CD4-positive, CD25-positive, alpha-beta regulatory T cell (primary cell): ENCODE results near the gene BMP7. TPM values are rescaled to one million over a fixed set of nuclear protein-coding genes. Genes with fewer than 3 reads are reported as not detected.
"Not testable (repeated sequence)": the region's sequence is repeated elsewhere in the genome, so short reads cannot be mapped to it uniquely, and the experiment has no call there.

Source experiments
- ATAC-seq, 2 donors: fragments of 150-1000 bp; cut with Tn5 transposase; one replicate each; pipeline ENCODE4 v1.10.0; 2021; ENCODE audit warnings: low read depth in 2 of 2, moderate number of reproducible peaks in 2 of 2, moderate library complexity in 1 of 2
- DNase-seq, 3 donors: peaks; one replicate each; pipeline versions ENCODE4 v3.0.0 to v3.0.0-alpha.2; 2012 to 2022; ENCODE audit warnings: mixed read lengths in 1 of 3
- H3K27ac ChIP-seq: one replicate; pipeline ENCODE4 v1.7.0; 2013; ENCODE audit warnings: mild to moderate bottlenecking, low read length; ENCODE audit not compliant: insufficient read depth, poor library complexity, severe bottlenecking
- H3K27me3 ChIP-seq: one replicate; pipeline ENCODE4 v1.7.0; 2013; ENCODE audit warnings: low read length; ENCODE audit not compliant: control insufficient read depth, insufficient read depth
- H3K36me3 ChIP-seq: one replicate; pipeline ENCODE4 v1.7.0; 2013; ENCODE audit warnings: mild to moderate bottlenecking, low read length, moderate library complexity; ENCODE audit not compliant: control insufficient read depth, insufficient read depth
- H3K4me1 ChIP-seq: 2 replicates; pipeline ENCODE4 v1.7.0; 2013; ENCODE audit warnings: mild to moderate bottlenecking, low read length; ENCODE audit not compliant: insufficient read depth, control insufficient read depth, poor library complexity, severe bottlenecking
- H3K4me3 ChIP-seq: one replicate; pipeline ENCODE4 v1.7.0; 2013; ENCODE audit warnings: low read depth, mild to moderate bottlenecking, low read length, moderate library complexity
- H3K9me3 ChIP-seq, 2 experiments: 1 replicate in 1 of 2; 2 replicates in 1 of 2; pipeline ENCODE4 v1.7.0; 2013; ENCODE audit warnings: low read length in 2 of 2, mild to moderate bottlenecking in 1 of 2, moderate library complexity in 1 of 2; ENCODE audit not compliant: control insufficient read depth in 2 of 2
- H3K27ac Mint-ChIP-seq, 3 donors: one replicate each; pipeline ENCODE4 v1.8.0; 2020 to 2022; ENCODE audit warnings: mild to moderate bottlenecking in 3 of 3, mixed read lengths in 3 of 3, moderate library complexity in 2 of 3
- H3K27me3 Mint-ChIP-seq: one replicate; pipeline ENCODE4 v1.8.0; 2022; ENCODE audit warnings: mild to moderate bottlenecking, mixed read lengths
- H3K36me3 Mint-ChIP-seq: one replicate; pipeline ENCODE4 v1.8.0; 2020; ENCODE audit warnings: mixed read lengths
- H3K4me1 Mint-ChIP-seq, 4 donors: one replicate each; pipeline ENCODE4 v1.8.0; 2020 to 2022; ENCODE audit warnings: mixed read lengths in 4 of 4, mild to moderate bottlenecking in 1 of 4
- H3K4me3 Mint-ChIP-seq, 4 donors: one replicate each; pipeline ENCODE4 v1.8.0; 2020 to 2022; ENCODE audit warnings: mild to moderate bottlenecking in 4 of 4, mixed read lengths in 4 of 4, moderate library complexity in 3 of 4
- H3K9me3 Mint-ChIP-seq, 7 donors: one replicate each; pipeline ENCODE4 v1.8.0; 2020 to 2022; ENCODE audit warnings: mixed read lengths in 7 of 7, mild to moderate bottlenecking in 3 of 7, moderate library complexity in 2 of 7
- polyA plus RNA-seq, 4 donors: library from polyadenylated mRNA; unstranded; fragments of 300-500 nt; fragmentation: Illumina TruSeq; gene quantifications; one replicate each; pipeline ENCODE4 v1.2.3, GENCODE V29; 2021
- total RNA-seq: library from RNA; stranded (reverse); gene quantifications from one replicate; pipeline ENCODE4 v1.2.3, GENCODE V29; 2022

The BMP7 gene
- total and polyA plus RNA-seq, 5 donors from 2014 or later = not detected

DNA sequence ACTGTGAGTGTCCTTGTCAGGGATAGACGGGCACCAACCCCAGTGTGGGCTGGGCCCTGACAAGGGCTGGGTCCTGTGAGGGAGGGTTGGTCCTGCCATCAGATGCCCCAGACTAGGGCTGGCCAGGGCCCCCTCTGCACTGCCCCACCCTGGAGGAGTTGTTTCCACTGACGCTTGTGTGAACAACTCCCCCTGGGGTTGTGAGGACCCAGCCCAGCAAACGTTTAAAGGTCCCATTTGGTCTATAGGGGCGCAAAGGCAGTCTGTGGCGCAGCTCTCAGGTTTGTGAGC, 104.1 kb downstream of the BMP7 start:
- Mint-ChIP-seq H3K36me3 (no peaks in the 10 kb centered on the region), H3K27ac (no peak overlapping the region), H3K4me3 (no peak overlapping the region), H3K9me3 (peaks cover 0 to 3% (median 0%) of the 10 kb centered on the region in 7 donors), H3K4me1 (no peaks in the 10 kb centered on the region), H3K27me3 (peaks cover 9% of the 10 kb centered on the region)
- no peaks in the 10 kb centered on the region for H3K4me1 ChIP-seq
- no peaks in the 10 kb centered on the region for H3K27me3 ChIP-seq
- no peaks in the 10 kb centered on the region for H3K36me3 ChIP-seq
- no peaks in the 10 kb centered on the region for H3K9me3 ChIP-seq
- no peak overlapping the region for H3K4me3 ChIP-seq
- H3K27ac ChIP-seq = no peak overlapping the region
- no peak for ATAC-seq
- DNase-seq = no peak

DNA sequence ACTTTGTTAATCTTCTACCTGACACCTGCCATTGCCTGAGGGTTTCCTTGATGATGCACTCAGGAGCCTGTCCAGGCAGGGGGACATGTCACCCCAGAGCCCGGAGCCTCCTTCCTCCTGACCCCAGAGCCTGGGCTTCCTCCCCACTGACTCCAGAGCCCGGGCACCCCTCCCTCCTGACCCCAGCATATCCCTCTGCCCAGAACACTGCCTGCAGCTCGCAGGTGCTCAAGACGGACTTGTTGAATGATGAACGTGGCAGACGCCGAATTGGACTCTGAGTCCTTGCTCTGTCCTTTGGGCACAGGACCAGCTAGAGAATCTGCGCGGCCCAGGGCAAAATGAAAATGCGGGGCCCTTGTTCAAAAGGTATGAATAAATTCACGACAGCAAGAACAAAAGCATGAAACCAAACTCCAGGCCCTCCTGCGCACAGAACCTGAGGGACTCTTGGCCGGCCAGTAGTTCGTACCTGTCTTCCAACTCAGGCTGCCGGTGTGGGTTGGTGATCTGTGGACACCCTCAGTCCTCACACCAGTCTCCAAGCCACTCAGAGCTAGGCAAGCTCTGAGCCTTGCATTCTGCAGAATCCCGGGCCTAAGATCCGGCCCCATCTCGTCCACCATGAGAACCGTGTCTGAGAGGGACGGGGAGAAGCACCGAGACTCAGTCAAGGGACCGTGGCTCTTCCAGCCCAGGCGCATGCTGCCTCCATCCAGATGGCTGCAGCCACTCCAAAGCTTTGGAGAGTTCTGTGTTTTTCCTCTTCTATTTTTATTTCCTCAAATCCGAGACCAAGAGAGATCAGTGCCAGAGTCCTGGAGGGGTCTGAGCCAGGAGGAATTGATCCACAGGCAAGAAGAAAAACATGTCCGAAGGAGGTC, 104.7 kb downstream of the BMP7 start:
- ATAC-seq = no peak
- Mint-ChIP-seq H3K36me3 (no peaks in the 10 kb centered on the region), H3K9me3 (peaks cover 0 to 3% (median 0%) of the 10 kb centered on the region in 7 donors), H3K27me3 (peaks cover 9% of the 10 kb centered on the region), H3K27ac (no peak overlapping the region), H3K4me1 (no peaks in the 10 kb centered on the region), H3K4me3 (no peak overlapping the region)
- H3K4me1 ChIP-seq = no peaks in the 10 kb centered on the region
- H3K9me3 ChIP-seq = no peaks in the 10 kb centered on the region
- no peaks in the 10 kb centered on the region for H3K27me3 ChIP-seq
- no peak overlapping the region for H3K27ac ChIP-seq
- no peak for DNase-seq
- H3K4me3 ChIP-seq = no peak overlapping the region
- H3K36me3 ChIP-seq = no peaks in the 10 kb centered on the region

DNA sequence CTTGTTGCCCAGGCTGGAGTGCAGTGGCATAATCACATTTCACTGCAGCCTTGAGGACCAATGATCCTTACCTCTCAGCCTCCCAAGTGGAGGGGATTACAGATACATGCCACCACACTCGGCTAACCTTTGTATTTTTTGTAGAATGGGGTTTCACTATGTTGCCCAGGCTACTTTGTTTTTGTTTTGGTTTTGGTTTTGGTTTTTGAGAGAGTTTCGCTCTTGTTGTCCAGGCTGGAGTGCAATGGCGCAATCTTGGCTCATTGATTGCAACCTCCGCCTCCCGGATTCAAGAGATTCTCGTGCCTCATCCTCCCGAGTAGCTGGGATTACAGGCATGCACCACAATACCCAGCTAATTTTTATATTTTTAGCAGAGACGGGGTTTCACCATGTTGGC, 105.5 kb downstream of the BMP7 start:
- Histone ChIP-seq H3K36me3 (no peaks in the 10 kb centered on the region), H3K27ac (no peak overlapping the region), H3K27me3 (no peaks in the 10 kb centered on the region), H3K4me3 (no peak overlapping the region), H3K9me3 (no peaks in the 10 kb centered on the region), H3K4me1 (no peaks in the 10 kb centered on the region)
- Mint-ChIP-seq H3K9me3 (peaks cover 0 to 3% (median 0%) of the 10 kb centered on the region in 7 donors), H3K27ac (no peak overlapping the region), H3K27me3 (peaks cover 9% of the 10 kb centered on the region), H3K36me3 (no peaks in the 10 kb centered on the region), H3K4me1 (no peaks in the 10 kb centered on the region), H3K4me3 (no peak overlapping the region)
- no peak for ATAC-seq
- DNase-seq = no peak

DNA sequence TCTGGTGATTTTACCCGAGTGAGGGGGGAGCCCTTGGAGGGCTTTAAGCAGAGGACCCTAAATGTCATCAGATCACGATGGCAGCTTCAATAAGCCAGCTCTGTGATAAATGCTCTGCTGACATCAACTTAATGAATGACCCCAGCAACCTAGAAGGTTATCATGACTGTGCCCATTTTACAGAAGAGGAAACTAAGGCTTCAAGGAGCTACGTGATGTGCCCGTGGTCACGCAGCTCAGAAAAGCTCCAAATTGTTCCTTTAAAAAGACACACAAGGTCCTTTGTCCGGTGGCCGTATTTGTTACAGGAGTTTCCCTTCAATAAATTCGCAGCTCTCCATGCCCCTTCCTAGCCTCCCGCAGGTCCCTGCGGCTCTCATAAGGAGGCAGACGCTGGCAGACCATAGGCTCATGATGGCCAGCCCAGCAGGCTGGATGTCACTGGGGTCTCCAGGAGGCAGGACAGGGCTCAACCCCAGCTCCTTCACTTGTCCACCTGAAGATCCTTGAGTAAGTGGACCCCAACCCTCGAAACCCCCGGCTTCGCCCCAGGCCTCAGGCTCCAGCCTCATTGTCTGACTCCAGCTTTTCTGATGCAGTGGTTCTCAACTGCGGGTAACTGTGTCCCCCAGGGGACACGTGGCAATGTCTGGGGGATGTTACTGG, 106.4 kb downstream of the BMP7 start:
- Mint-ChIP-seq H3K27me3 (peaks cover 9% of the 10 kb centered on the region), H3K9me3 (peaks cover 0 to 4% (median 0%) of the 10 kb centered on the region in 7 donors), H3K4me3 (no peak overlapping the region), H3K36me3 (no peaks in the 10 kb centered on the region), H3K4me1 (no peaks in the 10 kb centered on the region), H3K27ac (no peak overlapping the region)
- H3K36me3 ChIP-seq = no peaks in the 10 kb centered on the region
- DNase-seq = no peak
- no peak for ATAC-seq
- no peaks in the 10 kb centered on the region for H3K27me3 ChIP-seq
- no peak overlapping the region for H3K27ac ChIP-seq
- no peak overlapping the region for H3K4me3 ChIP-seq
- no peaks in the 10 kb centered on the region for H3K4me1 ChIP-seq
- H3K9me3 ChIP-seq = no peaks in the 10 kb centered on the region

DNA sequence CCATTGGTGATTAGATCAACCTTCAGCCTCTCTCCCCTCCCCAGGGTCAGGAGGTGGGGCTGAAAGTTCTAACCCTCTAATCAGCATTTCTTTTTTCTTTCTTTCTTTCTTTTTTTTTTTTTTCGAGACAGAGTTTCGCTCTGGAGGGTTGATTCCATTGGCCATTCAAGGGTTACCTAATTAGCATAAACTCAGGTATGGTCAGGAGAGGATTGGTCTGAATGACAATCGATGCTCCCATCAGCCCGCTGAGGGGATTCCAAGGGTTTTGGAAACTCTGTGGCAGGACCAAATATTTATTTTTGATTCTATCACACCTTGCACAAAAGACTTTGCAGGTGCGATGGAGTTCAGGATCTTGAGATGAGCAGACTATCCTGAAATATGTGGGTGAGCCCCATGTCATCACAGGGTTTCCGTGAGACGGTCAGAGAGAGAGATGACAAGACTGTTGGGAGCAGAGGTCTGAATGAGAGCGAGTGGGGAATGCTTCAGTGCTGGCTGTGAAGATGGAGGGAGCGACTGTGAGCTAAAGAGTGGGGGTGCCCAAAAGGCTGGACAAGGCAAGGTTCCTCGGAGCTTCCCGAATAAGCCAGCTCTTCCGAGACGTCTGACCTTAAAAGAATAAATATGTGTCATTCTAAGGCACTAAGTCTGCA, 107.1 kb downstream of the BMP7 start:
- peaks cover 13% of the 10 kb centered on the region for H3K27me3 Mint-ChIP-seq

DNA sequence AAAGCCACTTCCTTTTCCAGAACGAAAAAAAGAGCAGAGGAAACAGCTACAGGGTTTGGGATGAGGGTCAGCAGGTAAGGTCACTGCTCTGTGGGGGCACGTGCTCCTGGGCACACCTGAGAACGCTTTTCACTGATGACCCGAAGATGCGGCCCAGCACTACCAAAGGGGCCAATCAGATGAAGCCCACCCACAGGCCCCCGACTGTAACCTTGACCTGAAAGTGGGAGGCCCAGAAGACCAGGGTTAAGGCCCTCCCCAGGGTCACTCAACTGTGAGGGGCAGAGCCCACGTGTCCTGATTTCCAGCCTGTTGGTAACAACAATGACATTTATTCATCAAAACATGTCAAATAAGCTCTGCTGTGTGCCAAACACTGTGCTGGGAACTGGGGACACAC, 108.0 kb downstream of the BMP7 start:
- Mint-ChIP-seq H3K9me3 (peaks cover 0 to 4% (median 0%) of the 10 kb centered on the region in 7 donors), H3K27ac (no peak overlapping the region), H3K4me3 (no peak overlapping the region), H3K4me1 (no peaks in the 10 kb centered on the region), H3K27me3 (peaks cover 9% of the 10 kb centered on the region), H3K36me3 (no peaks in the 10 kb centered on the region)
- Histone ChIP-seq H3K27me3 (no peaks in the 10 kb centered on the region), H3K4me1 (no peaks in the 10 kb centered on the region), H3K4me3 (no peak overlapping the region), H3K27ac (no peak overlapping the region), H3K36me3 (no peaks in the 10 kb centered on the region), H3K9me3 (no peaks in the 10 kb centered on the region)
- ATAC-seq (no peak), DNase-seq (no peak)

More for the DNA sequence above, 107.1 kb downstream of the BMP7 start:
- Mint-ChIP-seq H3K4me3 (no peak overlapping the region), H3K9me3 (peaks cover 0 to 4% (median 0%) of the 10 kb centered on the region in 7 donors), H3K27ac (peak overlapping the region in 1 of 3 donors; percentile 89), H3K4me1 (no peaks in the 10 kb centered on the region), H3K36me3 (no peaks in the 10 kb centered on the region)
- Histone ChIP-seq H3K4me3 (no peak overlapping the region), H3K27ac (no peak overlapping the region), H3K4me1 (no peaks in the 10 kb centered on the region), H3K36me3 (no peaks in the 10 kb centered on the region), H3K9me3 (no peaks in the 10 kb centered on the region), H3K27me3 (no peaks in the 10 kb centered on the region)
- no peak for DNase-seq
- no peak for ATAC-seq

DNA sequence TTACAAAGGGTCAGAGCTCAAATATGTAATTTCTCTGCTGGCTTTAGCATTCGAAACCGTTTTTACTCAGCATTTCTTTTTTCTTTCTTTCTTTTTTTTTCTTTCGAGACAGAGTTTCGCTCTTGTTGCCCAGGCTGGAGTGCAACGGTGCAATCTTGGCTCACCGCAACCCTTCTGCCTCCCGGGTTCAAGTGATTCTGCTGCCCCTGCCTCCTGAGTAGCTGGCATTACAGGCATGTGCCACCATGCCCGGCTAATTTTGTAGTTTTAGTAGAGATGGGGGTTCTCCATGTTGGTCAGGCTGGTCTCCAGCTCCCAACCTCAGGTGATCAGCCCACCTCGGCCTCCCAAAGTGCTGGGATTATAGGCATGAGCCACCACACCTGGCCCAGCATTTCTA, 108.7 kb downstream of the BMP7 start:
- H3K36me3 ChIP-seq, H3K4me3 Mint-ChIP-seq, H3K4me1 Mint-ChIP-seq, ATAC-seq, H3K9me3 ChIP-seq, H3K4me1 ChIP-seq, H3K27me3 ChIP-seq, H3K4me3 ChIP-seq, DNase-seq, H3K27ac ChIP-seq, H3K36me3 Mint-ChIP-seq, H3K27me3 Mint-ChIP-seq, H3K27ac Mint-ChIP-seq, H3K9me3 Mint-ChIP-seq: not testable (repeated sequence)
